HEK293T (cell line): Measurements from ENCODE around the gene STRAP.
"Not testable (repeated sequence)": the region's sequence is repeated elsewhere in the genome, so short reads cannot be mapped to it uniquely, and the experiment has no call there.

Experiments used
- CTCF ChIA-PET: fragments of 350-600 bp; formaldehyde crosslinking; extraction: SDS; loops from one replicate; lab custom pipeline; 2021; ENCODE audit warnings: antibody characterized with exemption, inconsistent platforms; lab: Yijun Ruan, JAX
- POLR2A ChIA-PET: fragments of 350-600 bp; formaldehyde crosslinking; extraction: SDS; loops from one replicate; lab custom pipeline; 2020; ENCODE audit warnings: antibody characterized with exemption, inconsistent platforms; lab: Yijun Ruan, JAX
- DNase-seq: peaks from one replicate; pipeline ENCODE4 v3.0.0; 2012; ENCODE audit warnings: mixed read lengths; ENCODE audit errors: extremely low spot score
- ARNT ChIP-seq: fragments of 450-650 bp; IDR thresholded peaks from 2 replicates; pipeline ENCODE4 v1.6.1; 2017; ENCODE audit warnings: mild to moderate bottlenecking
- BHLHE40 ChIP-seq: fragments of 450-650 bp; IDR thresholded peaks from 2 replicates; pipeline ENCODE4 v1.6.1; 2016; ENCODE audit warnings: mild to moderate bottlenecking, moderate library complexity, borderline replicate concordance
- CTBP1 ChIP-seq: fragments of 450-650 bp; IDR thresholded peaks from 2 replicates; pipeline ENCODE4 v1.6.1; 2016; ENCODE audit warnings: borderline replicate concordance
- ELF4 ChIP-seq: fragments of 450-650 bp; IDR thresholded peaks from 2 replicates; pipeline ENCODE4 v1.6.1; 2017; ENCODE audit warnings: antibody characterized with exemption
- FOXA1 ChIP-seq: fragments of 450-650 bp; IDR thresholded peaks from 2 replicates; pipeline ENCODE4 v1.6.1; 2016; ENCODE audit warnings: mild to moderate bottlenecking
- FOXK2 ChIP-seq: fragments of 450-650 bp; IDR thresholded peaks from 2 replicates; pipeline ENCODE4 v1.6.1; 2016; ENCODE audit warnings: mild to moderate bottlenecking
- FOXM1 ChIP-seq: fragments of 450-650 bp; IDR thresholded peaks from 2 replicates; pipeline ENCODE4 v1.6.1; 2017; ENCODE audit warnings: mild to moderate bottlenecking, borderline replicate concordance
- HDGF ChIP-seq: fragments of 450-650 bp; IDR thresholded peaks from 2 replicates; pipeline ENCODE4 v1.6.1; 2017; ENCODE audit warnings: antibody characterized with exemption, borderline replicate concordance
- L3MBTL2 ChIP-seq: fragments of 450-650 bp; conservative IDR thresholded peaks from 2 replicates; pipeline ENCODE4 v1.6.1; 2016; ENCODE audit warnings: mild to moderate bottlenecking
- LEF1 ChIP-seq: fragments of 450-650 bp; IDR thresholded peaks from 2 replicates; pipeline ENCODE4 v1.6.1; 2017; ENCODE audit warnings: mild to moderate bottlenecking, borderline replicate concordance
- NFRKB ChIP-seq: fragments of 450-650 bp; IDR thresholded peaks from 2 replicates; pipeline ENCODE4 v1.6.1; 2016; ENCODE audit warnings: mild to moderate bottlenecking, moderate library complexity
- PKNOX1 ChIP-seq: fragments of 450-650 bp; IDR thresholded peaks from 2 replicates; pipeline ENCODE4 v1.6.1; 2016
- SP1 ChIP-seq: fragments of 450-650 bp; IDR thresholded peaks from 2 replicates; pipeline ENCODE4 v1.6.1; 2017
- SUZ12 ChIP-seq: fragments of 450-650 bp; IDR thresholded peaks from 2 replicates; pipeline ENCODE4 v1.6.1; 2016; ENCODE audit warnings: mild to moderate bottlenecking
- TARDBP ChIP-seq: fragments of 450-650 bp; IDR thresholded peaks from 2 replicates; pipeline ENCODE4 v1.6.1; 2016
- ZNF384 ChIP-seq: fragments of 450-650 bp; IDR thresholded peaks from 2 replicates; pipeline ENCODE4 v1.6.1; 2016

The STRAP gene

GRCh38 chr12:15936751-15937150, 54.6 kb downstream of the STRAP start:
- ChIA-PET CTCF (no interaction called here), POLR2A (no interaction called here)
- no peak for DNase-seq
- TF ChIP-seq TARDBP: no peak

- ChIA-PET POLR2A (no interaction called here), CTCF (no interaction called here)
- DNase-seq: no peak
- TF ChIP-seq HDGF: no peak
- no peak for TF ChIP-seq PKNOX1
- no peak for TF ChIP-seq L3MBTL2
- TF ChIP-seq ZNF384: no peak
- no peak for TF ChIP-seq LEF1
- no peak for TF ChIP-seq FOXA1
- no peak for TF ChIP-seq NFRKB
- no peak for TF ChIP-seq FOXK2
- TF ChIP-seq FOXM1: no peak
- TF ChIP-seq TARDBP: no peak
- no peak for TF ChIP-seq ELF4
- no peak for TF ChIP-seq SUZ12
- no peak for TF ChIP-seq SP1
- TF ChIP-seq ARNT: no peak
- TF ChIP-seq CTBP1: no peak
- TF ChIP-seq BHLHE40: no peak
Measured at GRCh38 chr12:15937902-15938301, 55.7 kb downstream of the STRAP start.

- ChIA-PET POLR2A (no interaction called here), CTCF (no interaction called here)
- DNase-seq: no peak
- TF ChIP-seq ELF4 (no peak), L3MBTL2 (no peak), FOXK2 (no peak), HDGF (no peak), BHLHE40 (no peak), ARNT (no peak), FOXM1 (no peak), FOXA1 (no peak), SP1 (no peak), ZNF384 (no peak)
Measured at GRCh38 chr12:15939111-15939510, 56.9 kb downstream of the STRAP start.

GRCh38 chr12:15942475-15942874, 60.3 kb downstream of the STRAP start:
- ChIA-PET POLR2A (no interaction called here), CTCF (no interaction called here)
- DNase-seq: no peak
- TF ChIP-seq HDGF: no peak
- TF ChIP-seq ELF4: no peak
- no peak for TF ChIP-seq LEF1
- no peak for TF ChIP-seq BHLHE40
- TF ChIP-seq ARNT: no peak
- no peak for TF ChIP-seq FOXK2
- TF ChIP-seq SP1: no peak
- TF ChIP-seq FOXA1: no peak
- no peak for TF ChIP-seq L3MBTL2
- TF ChIP-seq PKNOX1: no peak
- no peak for TF ChIP-seq TARDBP
- no peak for TF ChIP-seq ZNF384

- DNase-seq, CTCF ChIA-PET, POLR2A ChIA-PET: not testable (repeated sequence)
Measured at GRCh38 chr12:15943519-15943918, 61.3 kb downstream of the STRAP start.

- POLR2A ChIA-PET, DNase-seq, CTCF ChIA-PET: not testable (repeated sequence)
Measured at GRCh38 chr12:15948461-15948860, 66.3 kb downstream of the STRAP start.
